Measurements from ENCODE around the gene ABI1.

- TF ChIP-seq CTCF (IDR thresholded peaks at IDR 0.05; ENCODE audit: extremely low read depth in 1 of 2, insufficient read depth in 1 of 2, low read depth in 1 of 2, low read length in 2 of 2): peak; percentile 50 to 76
- TF ChIP-seq EZH2 (IDR thresholded peaks at IDR 0.05; ENCODE audit: borderline replicate concordance, low read depth, low read length, severe bottlenecking): no peak
Measured at GRCh38 chr10:26861205-26861998, 644 bp upstream of the ABI1 start.
